NCI-H345 treated with DMSO at 0.1 percent for 48 hours (cell line): ENCODE results near the gene SELE.

Source experiments
- DNase-seq: peaks from one replicate; lab custom pipeline; 2025; ENCODE audit not compliant: unreplicated experiment; lab: John Stamatoyannopoulos, UW

SELE gene, protein sequence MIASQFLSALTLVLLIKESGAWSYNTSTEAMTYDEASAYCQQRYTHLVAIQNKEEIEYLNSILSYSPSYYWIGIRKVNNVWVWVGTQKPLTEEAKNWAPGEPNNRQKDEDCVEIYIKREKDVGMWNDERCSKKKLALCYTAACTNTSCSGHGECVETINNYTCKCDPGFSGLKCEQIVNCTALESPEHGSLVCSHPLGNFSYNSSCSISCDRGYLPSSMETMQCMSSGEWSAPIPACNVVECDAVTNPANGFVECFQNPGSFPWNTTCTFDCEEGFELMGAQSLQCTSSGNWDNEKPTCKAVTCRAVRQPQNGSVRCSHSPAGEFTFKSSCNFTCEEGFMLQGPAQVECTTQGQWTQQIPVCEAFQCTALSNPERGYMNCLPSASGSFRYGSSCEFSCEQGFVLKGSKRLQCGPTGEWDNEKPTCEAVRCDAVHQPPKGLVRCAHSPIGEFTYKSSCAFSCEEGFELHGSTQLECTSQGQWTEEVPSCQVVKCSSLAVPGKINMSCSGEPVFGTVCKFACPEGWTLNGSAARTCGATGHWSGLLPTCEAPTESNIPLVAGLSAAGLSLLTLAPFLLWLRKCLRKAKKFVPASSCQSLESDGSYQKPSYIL

DNA sequence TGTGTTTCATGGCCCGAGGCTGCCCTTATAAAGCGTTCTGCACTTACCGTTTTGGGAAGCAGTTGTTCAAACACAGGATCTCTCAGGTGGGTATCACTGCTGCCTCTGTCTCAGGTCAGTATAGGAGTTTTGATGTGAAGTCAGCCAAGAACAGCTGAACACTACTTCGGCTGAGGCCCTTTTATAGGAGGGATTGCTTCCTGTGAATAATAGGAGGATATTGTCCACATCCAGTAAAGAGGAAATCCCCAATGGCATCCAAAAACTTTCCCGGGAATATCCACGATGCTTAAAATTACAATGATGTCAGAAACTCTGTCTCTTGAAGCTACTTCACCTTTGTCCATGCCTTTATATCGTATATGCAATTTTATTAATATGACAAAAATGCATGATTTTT is at the start of gene SELE:
Gene SELE, minus strand, starts transcription at position 156 of the 400 bp plus-strand sequence. CDS start 467 bp downstream, outside the sequence.
- DNase-seq: no peak

DNA sequence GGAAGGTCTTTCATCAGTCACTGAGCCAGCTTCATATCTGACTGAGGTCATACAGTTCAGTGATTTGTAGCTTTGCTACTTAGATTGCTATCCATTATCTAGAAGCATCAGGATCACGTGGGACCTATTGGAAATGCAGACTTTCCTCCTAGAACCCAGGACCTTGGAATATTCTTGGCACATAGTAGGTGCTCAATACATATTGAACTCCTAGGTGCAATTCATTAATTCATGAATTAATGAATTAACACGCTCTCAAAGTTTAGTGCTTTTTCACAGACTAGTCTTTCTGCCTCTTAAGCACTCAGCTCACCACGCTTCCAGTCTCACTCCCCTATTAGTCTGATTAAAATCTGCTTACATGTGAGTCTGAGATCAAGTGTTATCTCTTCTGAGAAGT is 48.7 kb upstream of the SELE start:
- DNase-seq: no peak

GRCh38 chr1:169779970-169780369 is 46.1 kb upstream of the SELE start:
- no peak for DNase-seq

- DNase-seq: no peak
These were observed 45.3 kb upstream of the SELE start for GRCh38 chr1:169779150-169779549.

- DNase-seq: no peak
These were observed 42.6 kb upstream of the SELE start for GRCh38 chr1:169776440-169776839.

GRCh38 chr1:169768161-169768560 is 34.3 kb upstream of the SELE start:
- DNase-seq: no peak

DNA sequence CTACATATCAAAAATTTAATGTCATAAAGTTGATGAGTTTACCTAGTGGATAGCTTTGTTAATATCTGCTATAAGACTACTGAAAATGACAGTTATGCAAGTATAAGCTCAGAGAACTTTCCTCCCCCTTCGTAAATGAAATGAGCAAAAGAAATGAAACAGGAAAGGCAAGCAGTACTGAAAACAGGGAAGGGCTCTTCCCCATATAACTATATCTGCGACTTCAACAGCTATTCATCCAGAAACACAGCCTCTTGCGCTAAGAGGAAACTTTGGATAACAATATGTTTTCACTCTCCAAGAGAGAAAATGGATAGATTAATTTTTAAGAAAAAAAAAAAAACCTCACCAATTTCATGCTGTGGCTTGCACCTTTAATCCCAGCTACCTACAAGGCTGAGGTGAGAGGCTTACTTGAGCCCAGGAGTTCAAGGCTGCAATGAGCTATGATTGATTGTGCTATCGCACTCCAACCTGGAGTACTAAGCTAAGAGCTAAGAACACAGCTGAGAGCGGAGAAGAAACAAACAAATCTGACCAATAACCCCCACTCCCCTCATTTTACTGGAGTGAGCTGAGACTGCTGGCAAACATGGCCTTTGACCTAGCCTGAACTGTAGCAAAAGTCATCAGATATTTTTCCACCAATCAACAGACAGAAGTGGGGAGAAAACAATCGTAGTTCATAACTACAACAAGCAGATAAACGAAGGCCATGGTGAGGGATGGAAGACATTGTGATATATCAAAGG is 31.9 kb upstream of the SELE start:
- no peak for DNase-seq

- DNase-seq: no peak
These were observed 31.0 kb upstream of the SELE start for GRCh38 chr1:169764919-169765318.

DNA sequence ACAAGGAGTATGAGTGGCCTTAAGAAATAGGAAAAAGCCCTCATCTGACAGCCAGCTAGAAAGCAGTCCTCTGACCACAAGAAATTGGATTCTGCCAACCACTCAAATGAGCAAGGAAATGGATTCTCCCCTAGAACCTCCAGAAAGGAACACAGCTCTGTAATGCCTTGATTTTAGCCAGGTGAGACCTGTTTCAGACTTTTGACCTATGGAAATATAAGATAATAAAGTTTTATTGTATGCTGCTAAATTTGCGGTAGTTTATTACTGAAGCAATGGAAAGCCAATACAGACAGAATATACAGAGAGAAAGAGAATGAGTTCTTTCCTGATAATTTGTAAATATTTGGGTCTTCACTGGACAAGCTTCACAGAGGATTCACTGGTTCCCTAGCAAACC is 28.8 kb upstream of the SELE start:
- DNase-seq: no peak

DNA sequence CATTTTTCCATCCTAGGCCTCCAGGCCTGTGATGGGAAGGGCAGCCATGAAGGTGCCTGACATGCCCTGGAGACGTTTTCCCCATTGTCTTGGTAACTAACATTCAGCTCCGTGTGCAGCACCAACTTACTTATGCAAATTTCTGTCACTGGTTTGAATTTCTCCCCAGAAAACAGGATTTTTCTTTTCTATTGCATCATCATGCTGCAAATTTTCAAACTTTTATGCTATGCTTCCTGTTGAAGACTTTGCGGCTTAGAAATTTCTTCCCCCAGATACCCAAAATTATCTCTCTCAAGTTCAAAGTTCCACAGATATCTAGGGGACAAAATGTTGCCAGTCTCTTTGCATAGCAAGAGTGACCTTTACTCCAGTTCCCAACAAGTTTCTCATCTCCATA is 25.2 kb upstream of the SELE start:
- no peak for DNase-seq

DNA sequence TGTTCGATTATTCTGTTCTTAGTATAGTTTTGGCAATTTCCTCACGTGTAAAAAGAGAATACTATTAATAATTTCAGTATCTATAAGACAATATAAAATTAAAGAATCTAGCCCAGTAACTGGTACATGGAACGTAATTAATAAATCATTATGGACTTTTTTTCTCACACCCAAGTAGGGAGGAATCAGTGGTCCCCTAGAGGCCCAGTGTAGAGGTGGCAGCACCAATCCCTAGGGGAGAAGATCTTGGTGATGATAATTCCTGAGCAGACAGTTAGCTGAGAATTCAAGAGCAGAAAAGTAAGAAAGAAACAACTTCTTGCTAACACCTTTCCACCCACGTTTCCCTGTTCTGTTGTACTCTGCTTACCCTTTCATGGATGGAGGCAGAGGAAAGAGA is 19.7 kb upstream of the SELE start:
- no peak for DNase-seq

DNA sequence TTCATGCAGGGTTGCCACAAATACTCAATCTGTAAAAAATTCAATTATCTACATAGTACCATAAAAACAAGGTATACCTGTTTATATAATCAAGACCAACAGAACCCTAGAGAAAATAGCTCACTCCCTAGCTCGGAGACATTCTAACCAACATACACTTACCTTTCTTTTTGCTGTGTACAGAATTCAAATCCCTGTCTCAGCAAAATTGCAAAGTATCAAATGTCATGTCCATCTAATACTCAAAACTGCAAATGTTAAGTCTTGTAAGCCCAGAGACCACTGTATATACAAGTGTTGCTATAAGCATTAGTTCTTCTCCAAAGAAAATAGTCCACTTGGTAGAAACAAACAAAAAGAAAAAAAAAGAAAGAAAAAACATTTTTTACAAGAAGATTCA is 16.2 kb upstream of the SELE start:
- DNase-seq: no peak

- no peak for DNase-seq
These were observed 12.7 kb upstream of the SELE start for GRCh38 chr1:169746550-169746949.

GRCh38 chr1:169745015-169745861 is 11.4 kb upstream of the SELE start:
- no peak for DNase-seq

- DNase-seq: no peak
These were observed 8.0 kb upstream of the SELE start for GRCh38 chr1:169741666-169742394.

DNA sequence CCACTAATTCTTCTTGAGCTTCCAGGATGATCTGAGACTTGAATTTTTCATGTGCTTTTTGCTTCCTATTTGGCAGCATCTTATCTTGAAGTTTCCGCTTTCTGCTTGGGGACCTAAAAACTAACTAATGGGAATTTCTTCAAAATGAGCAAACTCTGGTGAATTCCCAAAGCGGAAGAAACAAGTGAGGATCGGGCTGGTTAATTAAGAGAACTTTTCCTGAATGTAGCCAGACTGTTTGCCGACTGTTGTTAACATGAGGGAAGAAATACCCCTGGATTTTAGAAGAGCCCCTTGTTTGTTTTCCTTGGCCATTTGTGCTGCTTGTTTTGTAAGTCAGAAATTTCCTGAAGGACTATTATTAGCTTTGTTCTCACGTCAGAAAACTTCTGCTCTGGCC is 6.1 kb upstream of the SELE start:
- no peak for DNase-seq

GRCh38 chr1:169731446-169731845 is 2.4 kb downstream of the SELE start:
- no peak for DNase-seq

DNA sequence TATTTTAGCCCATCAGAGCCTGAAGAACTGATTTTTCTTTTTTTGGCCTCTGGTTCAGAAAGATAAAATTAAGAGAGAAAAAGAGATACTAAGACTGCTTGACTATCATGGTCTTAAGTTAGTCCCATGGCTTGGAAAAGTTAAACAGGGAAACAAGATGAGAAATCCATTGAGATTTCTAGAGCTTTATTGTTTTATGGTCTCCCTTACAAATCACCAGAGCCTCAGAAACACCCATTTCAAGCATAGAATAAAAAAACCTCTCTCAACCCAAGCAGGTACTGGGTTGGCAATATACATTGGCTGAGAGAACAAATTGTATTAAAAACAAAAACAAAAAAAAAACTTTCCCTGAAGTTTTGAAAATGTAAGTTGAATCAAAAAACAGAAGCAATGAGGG is 3.9 kb downstream of the SELE start:
- no peak for DNase-seq

GRCh38 chr1:169727307-169727706 is 6.6 kb downstream of the SELE start:
- no peak for DNase-seq

DNA sequence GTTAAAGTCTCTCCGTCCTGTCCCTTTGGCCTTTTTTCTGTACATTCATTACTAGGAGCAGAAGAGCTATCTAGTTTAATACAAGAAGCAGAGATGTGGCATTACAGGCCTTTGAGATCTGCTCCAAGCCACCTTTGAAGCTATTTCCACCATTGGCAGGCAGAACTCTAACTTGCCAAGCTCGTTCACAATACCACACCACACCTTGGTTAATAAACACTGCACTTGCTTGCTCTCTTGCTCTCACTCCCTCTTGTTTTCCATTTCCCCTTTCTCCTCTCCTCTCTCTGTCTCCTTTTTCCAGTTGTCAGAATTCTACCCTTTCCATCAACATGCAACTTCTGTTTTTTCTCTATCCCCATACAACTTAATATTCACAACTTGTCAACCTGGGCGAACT is 7.0 kb downstream of the SELE start:
- no peak for DNase-seq
